Fibroblast of pulmonary artery (primary cell): ENCODE data around the gene ZC2HC1B.

Source experiments
- DNase-seq: peaks from one replicate; pipeline ENCODE4 v3.0.0-alpha.2; 2010; ENCODE audit warnings: low read depth
- H3K4me3 ChIP-seq: replicated peaks from 2 replicates; pipeline ENCODE4 v1.5.1; 2011; ENCODE audit warnings: low read depth, mild to moderate bottlenecking, control low read depth, low read length, moderate library complexity
- CTCF ChIP-seq: IDR thresholded peaks from 2 replicates; pipeline ENCODE4 v1.5.1; 2011; ENCODE audit warnings: mild to moderate bottlenecking, control low read depth, low read length, inconsistent platforms; ENCODE audit errors: missing control alignments

ZC2HC1B gene

GRCh38 chr6:143982968-143983367, 118.7 kb downstream of the ZC2HC1B start:
- H3K4me3 ChIP-seq, result no peak overlapping the region
- no peak for DNase-seq
- no peak for TF ChIP-seq CTCF

GRCh38 chr6:143984666-143985065, 120.4 kb downstream of the ZC2HC1B start:
- no peak overlapping the region for H3K4me3 ChIP-seq
- no peak for TF ChIP-seq CTCF
- no peak for DNase-seq

DNA sequence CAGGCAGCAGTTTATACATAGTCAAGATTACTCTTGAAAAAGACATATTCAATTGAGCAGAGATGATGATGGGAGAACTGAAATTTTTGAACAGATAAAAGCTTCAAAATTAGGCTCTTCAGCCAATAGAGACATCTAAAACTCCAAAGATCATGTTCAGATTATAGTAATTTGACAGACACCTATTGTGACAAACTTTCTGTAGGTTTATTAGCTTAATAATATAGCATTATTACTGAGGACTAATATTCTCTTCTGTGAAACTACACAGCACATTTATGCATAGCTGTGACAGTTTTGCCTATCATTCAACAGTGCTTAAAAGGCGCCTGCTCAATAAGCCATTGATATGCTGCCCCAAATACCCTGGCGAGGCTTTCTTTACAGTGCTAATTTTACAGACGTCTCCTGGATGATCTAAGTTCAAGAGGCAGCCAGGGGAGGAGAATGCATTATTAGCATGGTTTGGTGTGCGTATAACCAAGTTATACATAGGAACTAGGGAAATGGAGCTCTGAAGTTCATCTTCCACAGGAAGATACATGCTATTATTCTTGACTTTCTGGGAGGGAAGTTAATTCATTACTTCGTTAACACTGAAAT, 122.3 kb downstream of the ZC2HC1B start:
- no peak for DNase-seq

More for the DNA sequence above, 122.3 kb downstream of the ZC2HC1B start:
- H3K4me3 ChIP-seq, result no peak overlapping the region
- no peak for TF ChIP-seq CTCF
